ENCODE data around the gene GLS2.
A peak's percentile ranks its signal among the peaks of the same experiment; 100 is the strongest.

Gene GLS2

GRCh38 chr12:56468216-56469006 is 19.6 kb downstream of the GLS2 start, which contains the start of gene SPRYD4 (continued):
- peak; percentile 94 for TF ChIP-seq CTCF (tag by site-specific recombination; IDR thresholded peaks at IDR 0.05)
- peak; percentile 97 for TF ChIP-seq PATZ1 (tag by site-specific recombination; IDR thresholded peaks at IDR 0.05)
- peak; percentile 93 for TF ChIP-seq ZXDB (tag by site-specific recombination; IDR thresholded peaks at IDR 0.05)
- TF ChIP-seq ZNF274 (IDR thresholded peaks at IDR 0.05; ENCODE audit: low read length) = no peak
- no peak for TF ChIP-seq ZNF274 (tag by site-specific recombination; IDR thresholded peaks at IDR 0.05; ENCODE audit: borderline replicate concordance)
- 0 out of 2 replicates have a peak, but pooled peaks have one; percentile 32 for TF ChIP-seq ZNF280D (tag by site-specific recombination; IDR thresholded peaks at IDR 0.05)
- peak; percentile 94 for TF ChIP-seq PRDM4 (tag by site-specific recombination; IDR thresholded peaks at IDR 0.05)
- TF ChIP-seq ZFP37 (tag by site-specific recombination; IDR thresholded peaks at IDR 0.05) = peak; percentile 87; the same call in 1 of the 2 replicates
- TF ChIP-seq ZNF221 (tag by site-specific recombination; IDR thresholded peaks at IDR 0.05; ENCODE audit: borderline replicate concordance) = no peak
- peak; percentile 64; the same call in 1 of the 2 replicates for TF ChIP-seq GLIS1 (tag by site-specific recombination; IDR thresholded peaks at IDR 0.05)
- no peak for TF ChIP-seq ZNF266 (tag by site-specific recombination; IDR thresholded peaks at IDR 0.05; ENCODE audit: low read depth)
- TF ChIP-seq ZSCAN30 (tag by site-specific recombination; IDR thresholded peaks at IDR 0.05) = peak; percentile 85
- TF ChIP-seq, protein P1, sequence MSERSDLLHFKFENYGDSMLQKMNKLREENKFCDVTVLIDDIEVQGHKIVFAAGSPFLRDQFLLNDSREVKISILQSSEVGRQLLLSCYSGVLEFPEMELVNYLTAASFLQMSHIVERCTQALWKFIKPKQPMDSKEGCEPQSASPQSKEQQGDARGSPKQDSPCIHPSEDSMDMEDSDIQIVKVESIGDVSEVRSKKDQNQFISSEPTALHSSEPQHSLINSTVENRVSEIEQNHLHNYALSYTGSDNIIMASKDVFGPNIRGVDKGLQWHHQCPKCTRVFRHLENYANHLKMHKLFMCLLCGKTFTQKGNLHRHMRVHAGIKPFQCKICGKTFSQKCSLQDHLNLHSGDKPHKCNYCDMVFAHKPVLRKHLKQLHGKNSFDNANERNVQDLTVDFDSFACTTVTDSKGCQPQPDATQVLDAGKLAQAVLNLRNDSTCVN (tag by site-specific recombination; optimal IDR thresholded peaks at IDR 0.05) = peak; percentile 77
- peak; percentile 90 for TF ChIP-seq YY1 (tag by site-specific recombination; IDR thresholded peaks at IDR 0.05)
- TF ChIP-seq GLIS2 (tag by site-specific recombination; IDR thresholded peaks at IDR 0.05) = peak; percentile 71
- TF ChIP-seq ZNF394 (tag by site-specific recombination; IDR thresholded peaks at IDR 0.05; ENCODE audit: borderline replicate concordance) = peak; percentile 62; the same call in 1 of the 2 replicates
- no peak for TF ChIP-seq ZNF354C (tag by site-specific recombination; IDR thresholded peaks at IDR 0.05; ENCODE audit: borderline replicate concordance, low read depth)
- peak; percentile 34; the same call in 1 of the 2 replicates for TF ChIP-seq ZNF600 (tag by site-specific recombination; IDR thresholded peaks at IDR 0.05)
- peak; percentile 87 for TF ChIP-seq ZBTB17 (tag by site-specific recombination; IDR thresholded peaks at IDR 0.05)
- TF ChIP-seq, protein P2, sequence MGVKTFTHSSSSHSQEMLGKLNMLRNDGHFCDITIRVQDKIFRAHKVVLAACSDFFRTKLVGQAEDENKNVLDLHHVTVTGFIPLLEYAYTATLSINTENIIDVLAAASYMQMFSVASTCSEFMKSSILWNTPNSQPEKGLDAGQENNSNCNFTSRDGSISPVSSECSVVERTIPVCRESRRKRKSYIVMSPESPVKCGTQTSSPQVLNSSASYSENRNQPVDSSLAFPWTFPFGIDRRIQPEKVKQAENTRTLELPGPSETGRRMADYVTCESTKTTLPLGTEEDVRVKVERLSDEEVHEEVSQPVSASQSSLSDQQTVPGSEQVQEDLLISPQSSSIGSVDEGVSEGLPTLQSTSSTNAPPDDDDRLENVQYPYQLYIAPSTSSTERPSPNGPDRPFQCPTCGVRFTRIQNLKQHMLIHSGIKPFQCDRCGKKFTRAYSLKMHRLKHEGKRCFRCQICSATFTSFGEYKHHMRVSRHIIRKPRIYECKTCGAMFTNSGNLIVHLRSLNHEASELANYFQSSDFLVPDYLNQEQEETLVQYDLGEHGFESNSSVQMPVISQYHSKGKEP (tag by site-specific recombination; IDR thresholded peaks at IDR 0.05) = peak; percentile 48; the same call in 1 of the 2 replicates
- peak; percentile 92 for TF ChIP-seq KLF8 (tag by site-specific recombination; IDR thresholded peaks at IDR 0.05)
